HCT116 (cell line): ENCODE measurements around the gene DPYD. TPM values are rescaled to one million over a fixed set of nuclear protein-coding genes. Genes with fewer than 3 reads are reported as not detected.

Experiments
- ATAC-seq: fragments of 200-7000 bp; cut with Tn5 transposase; 2 replicates; pipeline ENCODE4 v1.9.1; 2020; ENCODE audit warnings: mild to moderate bottlenecking, moderate library complexity
- BruUV-seq: library from RNA; stranded (reverse); fragments of 400-500 nt; replicated peaks from 2 replicates; lab custom pipeline; 2021; lab: Mats Ljungman, UMichigan
- CTCF ChIA-PET: fragments of 300-600 bp; sonication (Branson Sonifier 250); formaldehyde crosslinking; loops from one replicate; lab custom pipeline; 2021; ENCODE audit warnings: antibody characterized with exemption; lab: Charles Lee
- POLR2A ChIA-PET: fragments of 300-600, 350-600 bp; sonication (Branson Sonifier 250); formaldehyde crosslinking; loops from one replicate; lab custom pipeline; 2021; ENCODE audit warnings: antibody characterized with exemption; lab: Charles Lee
- RAD21 ChIA-PET, 2 experiments: fragments of 300-600 bp; sonication (Branson Sonifier 250); formaldehyde crosslinking; loops; one replicate each; lab custom pipeline; 2023; ENCODE audit warnings: low total read pairs in 2 of 2; ENCODE audit not compliant: uncharacterized antibody in 2 of 2, unreplicated experiment in 2 of 2, low non-redundant PET in 1 of 2; lab: Charles Lee
- DNase-seq: peaks from one replicate; pipeline ENCODE4 v3.0.0-alpha.2; 2010; ENCODE audit warnings: low read depth, low spot score
- H2AFZ ChIP-seq: fragments of 200-600 bp; shearing (Covaris generic), sonication (generic); 2 replicates; pipeline ENCODE4 v1.6.1; 2017; ENCODE audit warnings: low read depth, mixed run types, mixed read lengths, antibody characterized with exemption, low read length; ENCODE audit not compliant: poor library complexity, severe bottlenecking
- H3K27ac ChIP-seq: 2 replicates; pipeline ENCODE4 v1.5.1; 2012; ENCODE audit warnings: low read depth, low read length
- H3K27me3 ChIP-seq: fragments of 200-600 bp; sonication (generic); 2 replicates; pipeline ENCODE4 v1.6.1; 2016; ENCODE audit warnings: mixed run types, low read length, mixed read lengths; ENCODE audit not compliant: insufficient read depth
- H3K36me3 ChIP-seq, 2 experiments: fragments of 200-500 bp in 1 of 2; fragments of 200-600 bp in 1 of 2; sonication (Bioruptor generic) in 1 of 2; sonication (generic) in 1 of 2; 2 replicates each; pipeline versions ENCODE4 v1.5.1 to v1.6.1; 2014 to 2016; ENCODE audit warnings: low read length in 2 of 2, inconsistent platforms in 1 of 2, mixed read lengths in 1 of 2, mixed run types in 1 of 2; ENCODE audit not compliant: insufficient read depth in 2 of 2, control insufficient read depth in 1 of 2
- H3K4me1 ChIP-seq, 2 experiments: fragments of 200-600 bp in 1 of 2; sonication (generic) in 1 of 2; 2 replicates each; pipeline versions ENCODE4 v1.5.1 to v1.6.1; 2012 to 2017; ENCODE audit warnings: low read length in 2 of 2, inconsistent platforms in 1 of 2, mild to moderate bottlenecking in 1 of 2, mixed read lengths in 1 of 2, mixed run types in 1 of 2, moderate library complexity in 1 of 2; ENCODE audit not compliant: insufficient read depth in 2 of 2, control insufficient read depth in 1 of 2
- H3K4me2 ChIP-seq: fragments of 200-600 bp; sonication (generic); 2 replicates; pipeline ENCODE4 v1.6.1; 2017; ENCODE audit warnings: mixed run types, low read length, mixed read lengths
- H3K4me3 ChIP-seq, 2 experiments: fragments of 200-600 bp in 1 of 2; sonication (generic) in 1 of 2; replicated peaks in 1 of 2; 2 replicates each; pipeline ENCODE4 v1.5.1; 2011 to 2016; ENCODE audit warnings: low read length in 2 of 2, control low read depth in 1 of 2, low read depth in 1 of 2, mild to moderate bottlenecking in 1 of 2, mixed read lengths in 1 of 2, mixed run types in 1 of 2
- H3K79me2 ChIP-seq: fragments of 200-600 bp; sonication (generic); 2 replicates; pipeline ENCODE4 v1.6.1; 2017; ENCODE audit warnings: mild to moderate bottlenecking, mixed run types, low read length, moderate library complexity, mixed read lengths; ENCODE audit not compliant: insufficient read depth
- H3K9ac ChIP-seq: fragments of 200-600 bp; sonication (generic); 2 replicates; pipeline ENCODE4 v1.6.1; 2016; ENCODE audit warnings: low read length, mixed read lengths
- H3K9me2 ChIP-seq: fragments of 200-600 bp; sonication (generic), shearing (Covaris generic); 2 replicates; pipeline ENCODE4 v1.6.1; 2017; ENCODE audit warnings: mixed run types, mild to moderate bottlenecking, moderate library complexity; ENCODE audit not compliant: insufficient read depth
- H3K9me3 ChIP-seq, 2 experiments: fragments of 200-500 bp in 1 of 2; fragments of 200-600 bp in 1 of 2; sonication (Bioruptor generic) in 1 of 2; sonication (generic) in 1 of 2; 2 replicates each; pipeline ENCODE4 v1.6.1; 2014 to 2017; ENCODE audit warnings: low read length in 2 of 2, mixed read lengths in 2 of 2, inconsistent platforms in 1 of 2, low read depth in 1 of 2, mild to moderate bottlenecking in 1 of 2, mixed run types in 1 of 2, moderate library complexity in 1 of 2; ENCODE audit not compliant: control insufficient read depth in 1 of 2, insufficient read depth in 1 of 2
- H4K20me1 ChIP-seq: fragments of 200-600 bp; sonication (generic), shearing (Covaris generic); 2 replicates; pipeline ENCODE4 v1.6.1; 2017; ENCODE audit warnings: mixed run types, mild to moderate bottlenecking, moderate library complexity; ENCODE audit not compliant: insufficient read depth
- CBX3 ChIP-seq: IDR thresholded peaks from 2 replicates; pipeline ENCODE4 v1.6.1; 2012; ENCODE audit warnings: low read depth
- CEBPB ChIP-seq: IDR thresholded peaks from 2 replicates; pipeline ENCODE4 v1.6.1; 2012; ENCODE audit warnings: low read depth
- ELF1 ChIP-seq: IDR thresholded peaks from 2 replicates; pipeline ENCODE4 v1.6.1; 2012; ENCODE audit warnings: low read depth, borderline replicate concordance
- EZH2 ChIP-seq: fragments of 200-600 bp; sonication (generic); IDR thresholded peaks from 2 replicates; pipeline ENCODE4 v1.6.1; 2017; ENCODE audit warnings: antibody characterized with exemption, mixed run types
- EZH2phosphoT487 ChIP-seq: fragments of 200-600 bp; IDR thresholded peaks from 2 replicates; pipeline ENCODE4 v1.6.1; 2018; ENCODE audit warnings: antibody characterized with exemption, borderline replicate concordance
- FOSL1 ChIP-seq: IDR thresholded peaks from 2 replicates; pipeline ENCODE4 v1.6.1; 2012; ENCODE audit warnings: low read depth
- JUND ChIP-seq: IDR thresholded peaks from 2 replicates; pipeline ENCODE4 v1.6.1; 2012
- POLR2A ChIP-seq: IDR thresholded peaks from 2 replicates; pipeline ENCODE4 v1.7.0; 2011; ENCODE audit warnings: borderline replicate concordance; ENCODE audit not compliant: insufficient read depth, insufficient read length; ENCODE audit errors: extremely low read depth
- POLR2AphosphoS5 ChIP-seq: IDR thresholded peaks from 2 replicates; pipeline ENCODE4 v1.6.1; 2011; ENCODE audit warnings: mild to moderate bottlenecking, low read depth, low read length, moderate library complexity
- RAD21 ChIP-seq: IDR thresholded peaks from 2 replicates; pipeline ENCODE4 v1.6.1; 2012; ENCODE audit warnings: low read depth, mild to moderate bottlenecking
- SIN3A ChIP-seq: IDR thresholded peaks from 2 replicates; pipeline ENCODE4 v1.6.1; 2012; ENCODE audit warnings: low read depth
- SP1 ChIP-seq: IDR thresholded peaks from 2 replicates; pipeline ENCODE4 v1.6.1; 2012; ENCODE audit warnings: low read depth
- SRF ChIP-seq: IDR thresholded peaks from 2 replicates; pipeline ENCODE4 v1.6.1; 2012; ENCODE audit warnings: low read depth
- YY1 ChIP-seq: IDR thresholded peaks from 2 replicates; pipeline ENCODE4 v1.6.1; 2011; ENCODE audit warnings: low read length, low read depth, moderate library complexity, mild to moderate bottlenecking; ENCODE audit not compliant: insufficient replicate concordance; ENCODE audit errors: extremely low read depth
- intact Hi-C: fragments of 100-400 bp; cut with micrococcal nuclease; formaldehyde crosslinking; loops from 2 replicates; pipeline ENCODE4 v1.10.0; 2022
- total RNA-seq: library from RNA; stranded (reverse); gene quantifications from one replicate; pipeline ENCODE4 v1.2.1, GENCODE V29; 2021; ENCODE audit not compliant: unreplicated experiment
- TF ChIP-seq, protein P1 (sequence below): IDR thresholded peaks from 2 replicates; pipeline ENCODE4 v1.6.1; 2012
- TF ChIP-seq, protein P2 (sequence below): IDR thresholded peaks from 2 replicates; pipeline ENCODE4 v1.6.1; 2012
- TF ChIP-seq, protein P3 (sequence below), 3 experiments: fragments of 200-600 bp in 1 of 3; sonication (generic) in 1 of 3; IDR thresholded peaks in 2 of 3; conservative IDR thresholded peaks in 1 of 3; 2 replicates each; pipeline ENCODE4 v1.5.1; 2012 to 2017; ENCODE audit warnings: low read depth in 2 of 3, low read length in 2 of 3, antibody characterized with exemption in 1 of 3, borderline replicate concordance in 1 of 3, control low read depth in 1 of 3, mild to moderate bottlenecking in 1 of 3, mixed read lengths in 1 of 3, mixed run types in 1 of 3, moderate library complexity in 1 of 3; ENCODE audit not compliant: insufficient read depth in 1 of 3

The DPYD gene
- total RNA-seq, 1 experiment from 2014 or later = 1.7 TPM

DNA sequence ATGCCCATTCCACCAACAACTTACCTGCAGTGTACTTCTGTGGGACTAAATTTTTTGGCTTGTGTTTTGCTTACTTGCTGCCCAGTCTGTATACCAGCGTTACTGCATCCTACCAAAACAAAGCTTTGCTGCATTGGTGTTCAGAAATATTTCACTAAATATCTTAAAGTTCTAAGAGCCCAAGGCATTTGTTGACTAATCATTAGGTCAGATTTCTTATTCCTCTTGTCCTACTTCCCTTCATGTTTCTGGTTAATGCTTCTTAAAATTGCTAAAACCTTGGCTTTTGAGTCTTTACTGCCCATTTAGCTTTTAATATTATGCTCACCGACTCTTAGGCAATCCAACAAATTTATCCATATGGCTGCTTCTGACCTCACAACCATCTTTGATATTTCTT lies 161.8 kb downstream of the DPYD start:
- Histone ChIP-seq H3K9ac (no peak overlapping the region), H3K79me2 (no peaks in the 10 kb centered on the region), H3K4me1 (no peaks in the 10 kb centered on the region), H3K4me3 (no peak overlapping the region), H3K27ac (no peak overlapping the region), H2AFZ (no peak overlapping the region), H3K4me2 (no peak overlapping the region), H3K9me2 (no peaks in the 10 kb centered on the region), H3K27me3 (no peaks in the 10 kb centered on the region)
- intact Hi-C loops = no loop called here
- ChIA-PET RAD21 (interaction anchor here in 1 of 2 experiments (0.6 kb wide), 1 partner anchor 288 kb away, joined by 3 read pairs; no protein-coding TSS in a partner anchor), CTCF (no interaction called here)
- ATAC-seq = no peak
- TF ChIP-seq CEBPB (no peak), POLR2AphosphoS5 (no peak), FOSL1 (no peak), SP1 (no peak), RAD21 (no peak), SRF (no peak), POLR2A (no peak), EZH2 (no peak), EZH2phosphoT487 (no peak), SIN3A (no peak), CBX3 (no peak), YY1 (no peak), ELF1 (no peak), JUND (no peak)
- TF ChIP-seq, protein P1, sequence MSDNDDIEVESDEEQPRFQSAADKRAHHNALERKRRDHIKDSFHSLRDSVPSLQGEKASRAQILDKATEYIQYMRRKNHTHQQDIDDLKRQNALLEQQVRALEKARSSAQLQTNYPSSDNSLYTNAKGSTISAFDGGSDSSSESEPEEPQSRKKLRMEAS = no peak
- TF ChIP-seq, protein P2, sequence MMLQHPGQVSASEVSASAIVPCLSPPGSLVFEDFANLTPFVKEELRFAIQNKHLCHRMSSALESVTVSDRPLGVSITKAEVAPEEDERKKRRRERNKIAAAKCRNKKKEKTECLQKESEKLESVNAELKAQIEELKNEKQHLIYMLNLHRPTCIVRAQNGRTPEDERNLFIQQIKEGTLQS = no peak
- TF ChIP-seq, protein P3, sequence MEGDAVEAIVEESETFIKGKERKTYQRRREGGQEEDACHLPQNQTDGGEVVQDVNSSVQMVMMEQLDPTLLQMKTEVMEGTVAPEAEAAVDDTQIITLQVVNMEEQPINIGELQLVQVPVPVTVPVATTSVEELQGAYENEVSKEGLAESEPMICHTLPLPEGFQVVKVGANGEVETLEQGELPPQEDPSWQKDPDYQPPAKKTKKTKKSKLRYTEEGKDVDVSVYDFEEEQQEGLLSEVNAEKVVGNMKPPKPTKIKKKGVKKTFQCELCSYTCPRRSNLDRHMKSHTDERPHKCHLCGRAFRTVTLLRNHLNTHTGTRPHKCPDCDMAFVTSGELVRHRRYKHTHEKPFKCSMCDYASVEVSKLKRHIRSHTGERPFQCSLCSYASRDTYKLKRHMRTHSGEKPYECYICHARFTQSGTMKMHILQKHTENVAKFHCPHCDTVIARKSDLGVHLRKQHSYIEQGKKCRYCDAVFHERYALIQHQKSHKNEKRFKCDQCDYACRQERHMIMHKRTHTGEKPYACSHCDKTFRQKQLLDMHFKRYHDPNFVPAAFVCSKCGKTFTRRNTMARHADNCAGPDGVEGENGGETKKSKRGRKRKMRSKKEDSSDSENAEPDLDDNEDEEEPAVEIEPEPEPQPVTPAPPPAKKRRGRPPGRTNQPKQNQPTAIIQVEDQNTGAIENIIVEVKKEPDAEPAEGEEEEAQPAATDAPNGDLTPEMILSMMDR (IDR thresholded peaks at IDR 0.05 in 2 of 3, conservative IDR thresholded peaks at IDR 0.05 in 1 of 3; ENCODE audit: borderline replicate concordance in 1 of 3, insufficient read depth in 1 of 3, low read depth in 2 of 3, low read length in 2 of 3) = no peak
- TF ChIP-seq, all 23 proteins: peak for 0
- no TSS peak for BruUV-seq
- H4K20me1 ChIP-seq = no peaks in the 10 kb centered on the region
- POLR2A ChIA-PET = no interaction called here
- H3K36me3 ChIP-seq = no peaks in the 10 kb centered on the region
- DNase-seq = no peak
- no peaks in the 10 kb centered on the region for H3K9me3 ChIP-seq
